GM12874 (cell line): ENCODE results near the gene SUDS3.
A peak's percentile ranks its signal among the peaks of the same experiment; 100 is the strongest.

ENCODE experiments used
- TF ChIP-seq, protein P1 (sequence below): IDR thresholded peaks from 2 replicates; pipeline ENCODE4 v1.5.1; 2011; ENCODE audit warnings: low read depth, mild to moderate bottlenecking, control low read depth, low read length, moderate library complexity; ENCODE audit not compliant: insufficient read depth

Gene SUDS3

DNA sequence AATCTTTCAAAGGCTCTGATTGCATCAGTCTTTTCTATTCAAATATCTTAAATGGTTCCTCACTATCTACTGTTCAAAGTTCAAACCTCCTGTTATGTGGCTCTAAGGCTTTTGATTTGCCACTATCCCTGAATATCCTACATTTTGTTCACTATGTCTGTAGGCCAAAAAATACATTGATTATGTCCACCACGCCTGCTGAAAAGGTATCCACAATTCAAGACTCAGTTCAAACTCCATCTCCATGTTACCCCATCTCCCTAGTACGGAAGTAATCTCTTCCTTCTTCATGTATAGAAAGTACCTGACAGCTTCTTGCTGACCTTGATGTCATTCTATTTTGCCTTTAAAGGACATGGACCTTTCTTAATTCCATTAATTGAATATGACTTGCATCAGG is 28.4 kb upstream of the SUDS3 start:
- TF ChIP-seq, protein P1, sequence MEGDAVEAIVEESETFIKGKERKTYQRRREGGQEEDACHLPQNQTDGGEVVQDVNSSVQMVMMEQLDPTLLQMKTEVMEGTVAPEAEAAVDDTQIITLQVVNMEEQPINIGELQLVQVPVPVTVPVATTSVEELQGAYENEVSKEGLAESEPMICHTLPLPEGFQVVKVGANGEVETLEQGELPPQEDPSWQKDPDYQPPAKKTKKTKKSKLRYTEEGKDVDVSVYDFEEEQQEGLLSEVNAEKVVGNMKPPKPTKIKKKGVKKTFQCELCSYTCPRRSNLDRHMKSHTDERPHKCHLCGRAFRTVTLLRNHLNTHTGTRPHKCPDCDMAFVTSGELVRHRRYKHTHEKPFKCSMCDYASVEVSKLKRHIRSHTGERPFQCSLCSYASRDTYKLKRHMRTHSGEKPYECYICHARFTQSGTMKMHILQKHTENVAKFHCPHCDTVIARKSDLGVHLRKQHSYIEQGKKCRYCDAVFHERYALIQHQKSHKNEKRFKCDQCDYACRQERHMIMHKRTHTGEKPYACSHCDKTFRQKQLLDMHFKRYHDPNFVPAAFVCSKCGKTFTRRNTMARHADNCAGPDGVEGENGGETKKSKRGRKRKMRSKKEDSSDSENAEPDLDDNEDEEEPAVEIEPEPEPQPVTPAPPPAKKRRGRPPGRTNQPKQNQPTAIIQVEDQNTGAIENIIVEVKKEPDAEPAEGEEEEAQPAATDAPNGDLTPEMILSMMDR, result no peak

DNA sequence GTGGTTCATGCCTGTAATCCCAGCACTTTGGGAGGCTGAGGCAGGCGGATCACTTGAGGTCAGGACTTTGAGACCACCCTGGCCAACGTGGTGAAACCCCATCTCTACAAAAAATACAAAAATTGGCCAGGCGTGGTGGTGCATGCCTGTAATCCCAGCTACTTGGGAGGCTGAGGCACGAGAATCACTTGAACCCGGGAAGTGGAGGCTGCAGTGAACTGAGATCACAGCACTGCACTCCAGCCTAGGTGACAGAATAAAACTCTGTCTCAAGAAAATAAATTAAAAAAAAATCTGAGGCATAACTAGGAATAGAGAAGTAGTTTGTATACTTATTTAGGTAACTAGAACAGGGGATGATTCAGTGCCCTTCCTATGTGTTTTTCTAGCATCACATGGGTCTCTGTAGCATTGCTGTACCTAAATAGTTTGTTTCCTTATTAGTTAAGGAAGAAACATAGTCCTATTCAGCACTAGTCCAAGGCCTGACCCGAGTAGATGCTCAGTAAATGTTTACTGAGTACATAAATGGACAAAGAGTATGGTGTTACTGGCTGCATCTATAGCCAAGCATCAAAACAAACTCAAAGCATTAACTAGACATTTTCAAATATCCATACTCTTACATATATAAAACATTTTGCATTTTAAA is 25.3 kb upstream of the SUDS3 start:
- TF ChIP-seq, protein P1, result no peak

DNA sequence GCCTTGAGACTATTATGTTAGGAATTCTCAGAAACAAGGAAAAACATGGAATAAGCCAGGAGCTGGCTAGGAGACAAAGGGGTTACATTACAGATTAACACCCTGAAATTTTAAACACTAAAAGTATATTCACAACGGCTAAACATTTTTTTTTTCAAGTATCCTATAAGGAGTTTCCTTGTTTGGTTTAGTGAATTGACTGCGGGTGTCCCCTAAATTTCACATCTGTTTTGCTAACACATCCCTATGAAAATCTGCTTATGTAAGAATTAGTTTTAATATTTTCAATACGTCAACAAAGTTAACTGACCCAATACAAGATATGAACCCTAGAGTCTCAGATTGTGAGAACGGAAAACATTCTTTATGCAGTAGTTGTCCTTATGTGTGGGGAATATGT is 22.6 kb upstream of the SUDS3 start:
- TF ChIP-seq, protein P1, result no peak

DNA sequence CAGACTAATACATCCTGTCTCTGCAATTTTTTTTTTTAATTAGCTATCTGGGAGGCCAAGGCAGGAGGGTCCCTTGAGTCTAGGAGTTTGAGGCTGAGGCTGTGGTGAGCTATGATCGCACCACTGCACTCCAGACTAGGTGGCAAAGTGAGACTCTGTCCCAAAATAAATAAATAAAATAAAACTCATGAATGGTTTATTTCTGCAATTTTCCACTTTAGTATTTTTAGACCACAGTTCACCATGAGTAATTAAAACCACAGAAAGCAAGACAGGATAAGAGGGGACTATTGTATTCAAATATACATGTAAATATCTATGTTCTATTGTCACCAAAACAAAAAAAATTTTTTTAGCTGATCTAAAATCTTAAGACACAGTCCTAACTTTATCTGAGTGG is 21.5 kb upstream of the SUDS3 start:
- TF ChIP-seq, protein P1, result no peak

DNA sequence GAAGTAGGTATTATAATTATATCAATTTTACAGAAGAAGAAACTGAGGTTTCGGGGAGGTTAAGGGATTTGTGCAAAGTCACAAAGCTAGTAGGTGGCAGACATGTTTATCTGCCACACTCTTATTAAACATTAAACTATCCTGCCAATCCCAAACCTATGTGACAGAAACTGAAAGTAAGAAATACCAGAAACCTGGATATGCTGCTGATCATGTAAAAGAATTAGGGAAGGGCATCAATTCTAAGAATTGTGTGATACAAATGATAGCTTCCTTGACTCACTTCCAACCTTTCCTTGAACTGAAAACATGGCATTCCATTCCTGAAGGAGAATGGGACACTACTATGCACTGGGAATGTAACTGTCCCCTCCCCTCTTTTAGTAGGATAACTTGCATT is 20.5 kb upstream of the SUDS3 start:
- TF ChIP-seq, protein P1, result no peak

DNA sequence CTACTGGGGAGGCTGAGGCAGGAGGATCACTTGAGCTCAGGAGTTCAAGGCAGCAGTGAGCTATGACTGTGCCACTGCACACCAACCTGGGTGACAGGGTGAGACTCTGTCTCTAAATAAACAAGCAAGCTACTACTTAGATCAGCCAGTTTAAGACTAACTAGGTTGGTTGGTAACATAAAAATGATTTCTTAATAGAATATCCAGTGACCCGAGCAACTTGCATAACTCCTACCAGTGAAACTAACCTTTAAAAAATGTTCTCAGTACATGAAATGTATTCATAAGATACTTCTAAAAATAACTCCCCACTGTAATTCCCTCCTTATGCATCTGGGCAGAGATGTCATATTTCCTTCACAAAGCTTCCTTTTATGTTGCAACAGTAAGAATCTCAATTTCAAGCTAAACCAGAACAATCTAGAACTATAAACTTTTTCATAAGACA is 19.5 kb upstream of the SUDS3 start:
- TF ChIP-seq, protein P1, result no peak

DNA sequence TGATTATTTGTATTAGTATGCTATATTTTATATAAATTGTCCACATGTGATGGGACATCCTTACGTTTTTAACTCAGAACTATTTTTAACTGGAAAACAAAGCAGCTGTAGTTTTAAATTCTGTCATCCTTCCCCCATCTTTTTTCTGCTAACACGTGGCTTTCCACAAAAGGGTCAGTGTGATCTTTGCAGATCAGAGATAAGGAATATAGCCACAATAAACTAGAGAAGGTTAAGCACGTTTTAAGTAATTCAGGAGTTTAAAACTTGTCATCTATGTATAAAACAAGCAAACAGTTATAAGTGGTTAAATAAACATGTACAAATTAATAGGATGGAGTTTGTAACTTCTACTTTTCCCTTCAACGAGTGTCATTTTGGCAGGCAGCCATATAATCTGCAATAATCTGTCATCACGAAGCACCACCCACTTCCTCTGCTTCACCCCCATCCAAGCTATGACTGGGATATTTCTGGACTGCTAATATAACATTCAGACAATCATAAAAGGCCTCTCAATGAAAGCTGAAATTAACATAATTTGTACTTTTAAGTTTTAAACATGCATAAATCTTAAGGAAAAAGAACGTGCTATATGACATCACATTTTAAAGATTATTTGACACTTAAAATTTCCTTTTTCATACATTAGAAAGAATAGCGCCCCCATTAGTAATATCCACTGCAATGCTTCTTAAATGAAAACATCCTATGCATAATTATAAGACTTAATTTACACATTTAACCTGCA is 18.9 kb upstream of the SUDS3 start:
- TF ChIP-seq, protein P1, result peak; percentile 6; the same call in 1 of the 2 replicates
